A673 (cell line): Measurements from ENCODE around the gene ZBTB34.

Source experiments
- EZH2 ChIP-seq: fragments of 200-600 bp; sonication (generic); IDR thresholded peaks from 2 replicates; pipeline ENCODE4 v1.6.1; 2017; ENCODE audit warnings: borderline replicate concordance, low read depth, mild to moderate bottlenecking, mixed read lengths, antibody characterized with exemption, low read length; ENCODE audit not compliant: poor library complexity, severe bottlenecking
- TF ChIP-seq, protein P1 (sequence below): fragments of 300-800, 200-600 bp; sonication (generic); conservative IDR thresholded peaks from 2 replicates; pipeline ENCODE4 v1.5.1; 2017; ENCODE audit warnings: low read depth, mild to moderate bottlenecking, antibody characterized with exemption, low read length, moderate library complexity, mixed read lengths

DNA sequence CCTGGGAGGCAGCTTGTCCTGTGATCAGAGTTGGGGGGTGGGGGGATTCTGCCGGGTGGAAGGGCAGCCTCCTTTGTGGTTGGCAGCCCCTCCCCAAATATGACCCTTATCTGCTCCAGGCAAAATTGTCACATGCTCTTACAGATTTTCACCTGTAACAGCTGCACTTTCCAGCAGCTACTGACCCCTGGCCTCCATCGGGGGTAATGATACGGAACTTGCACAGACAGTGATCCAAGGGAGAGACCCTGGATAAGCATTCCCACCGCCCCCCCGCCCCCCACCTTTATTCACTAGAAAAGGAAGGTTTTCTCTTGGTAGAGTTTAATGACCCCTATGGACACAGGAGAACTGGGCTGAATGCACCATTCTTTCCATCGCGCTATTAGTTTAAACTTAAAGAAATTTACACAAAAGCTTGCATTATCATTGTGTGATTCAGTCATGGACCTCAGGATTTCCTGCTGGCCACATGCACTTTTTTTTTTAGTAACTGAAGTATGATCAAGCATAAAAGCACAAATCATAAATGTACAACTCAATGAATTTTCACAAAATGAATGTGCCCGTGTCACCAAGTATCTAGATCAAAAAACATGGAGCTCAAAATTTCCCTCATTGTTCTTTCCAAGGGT lies 10.7 kb upstream of the ZBTB34 start:
- TF ChIP-seq, protein P1, sequence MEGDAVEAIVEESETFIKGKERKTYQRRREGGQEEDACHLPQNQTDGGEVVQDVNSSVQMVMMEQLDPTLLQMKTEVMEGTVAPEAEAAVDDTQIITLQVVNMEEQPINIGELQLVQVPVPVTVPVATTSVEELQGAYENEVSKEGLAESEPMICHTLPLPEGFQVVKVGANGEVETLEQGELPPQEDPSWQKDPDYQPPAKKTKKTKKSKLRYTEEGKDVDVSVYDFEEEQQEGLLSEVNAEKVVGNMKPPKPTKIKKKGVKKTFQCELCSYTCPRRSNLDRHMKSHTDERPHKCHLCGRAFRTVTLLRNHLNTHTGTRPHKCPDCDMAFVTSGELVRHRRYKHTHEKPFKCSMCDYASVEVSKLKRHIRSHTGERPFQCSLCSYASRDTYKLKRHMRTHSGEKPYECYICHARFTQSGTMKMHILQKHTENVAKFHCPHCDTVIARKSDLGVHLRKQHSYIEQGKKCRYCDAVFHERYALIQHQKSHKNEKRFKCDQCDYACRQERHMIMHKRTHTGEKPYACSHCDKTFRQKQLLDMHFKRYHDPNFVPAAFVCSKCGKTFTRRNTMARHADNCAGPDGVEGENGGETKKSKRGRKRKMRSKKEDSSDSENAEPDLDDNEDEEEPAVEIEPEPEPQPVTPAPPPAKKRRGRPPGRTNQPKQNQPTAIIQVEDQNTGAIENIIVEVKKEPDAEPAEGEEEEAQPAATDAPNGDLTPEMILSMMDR: no peak
- TF ChIP-seq EZH2: no peak
